Measurements from ENCODE around the gene DMBT1.

DMBT1 gene

DNA sequence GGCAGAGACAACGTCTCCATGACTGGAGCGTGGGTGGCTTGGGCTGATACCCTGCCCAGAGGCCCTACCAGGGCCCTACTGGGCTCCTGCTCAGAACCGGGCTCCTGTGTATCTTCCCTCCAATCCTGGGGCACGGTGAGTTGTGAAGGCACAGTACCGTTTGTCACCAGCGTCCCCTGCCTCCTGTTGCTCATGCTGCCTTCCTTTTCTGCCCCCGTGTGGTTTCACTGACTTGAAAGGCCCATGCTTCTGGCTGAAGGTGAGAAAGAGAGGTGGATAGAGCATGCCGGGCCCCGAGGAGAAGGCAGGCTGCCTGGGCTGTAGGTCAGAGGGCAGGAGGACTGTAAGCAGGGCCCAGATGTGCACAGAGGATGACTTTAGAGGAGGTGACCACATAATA lies 9.1 kb upstream of the DMBT1 start:
- DNase-seq (ENCODE audit: low read depth) = no peak
- TF ChIP-seq, protein P1, sequence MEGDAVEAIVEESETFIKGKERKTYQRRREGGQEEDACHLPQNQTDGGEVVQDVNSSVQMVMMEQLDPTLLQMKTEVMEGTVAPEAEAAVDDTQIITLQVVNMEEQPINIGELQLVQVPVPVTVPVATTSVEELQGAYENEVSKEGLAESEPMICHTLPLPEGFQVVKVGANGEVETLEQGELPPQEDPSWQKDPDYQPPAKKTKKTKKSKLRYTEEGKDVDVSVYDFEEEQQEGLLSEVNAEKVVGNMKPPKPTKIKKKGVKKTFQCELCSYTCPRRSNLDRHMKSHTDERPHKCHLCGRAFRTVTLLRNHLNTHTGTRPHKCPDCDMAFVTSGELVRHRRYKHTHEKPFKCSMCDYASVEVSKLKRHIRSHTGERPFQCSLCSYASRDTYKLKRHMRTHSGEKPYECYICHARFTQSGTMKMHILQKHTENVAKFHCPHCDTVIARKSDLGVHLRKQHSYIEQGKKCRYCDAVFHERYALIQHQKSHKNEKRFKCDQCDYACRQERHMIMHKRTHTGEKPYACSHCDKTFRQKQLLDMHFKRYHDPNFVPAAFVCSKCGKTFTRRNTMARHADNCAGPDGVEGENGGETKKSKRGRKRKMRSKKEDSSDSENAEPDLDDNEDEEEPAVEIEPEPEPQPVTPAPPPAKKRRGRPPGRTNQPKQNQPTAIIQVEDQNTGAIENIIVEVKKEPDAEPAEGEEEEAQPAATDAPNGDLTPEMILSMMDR (IDR thresholded peaks at IDR 0.05; ENCODE audit: low read length, missing control alignments) = no peak
- H3K4me3 ChIP-seq (replicated peaks; ENCODE audit: low read depth, low read length) = no peak overlapping the region

DNA sequence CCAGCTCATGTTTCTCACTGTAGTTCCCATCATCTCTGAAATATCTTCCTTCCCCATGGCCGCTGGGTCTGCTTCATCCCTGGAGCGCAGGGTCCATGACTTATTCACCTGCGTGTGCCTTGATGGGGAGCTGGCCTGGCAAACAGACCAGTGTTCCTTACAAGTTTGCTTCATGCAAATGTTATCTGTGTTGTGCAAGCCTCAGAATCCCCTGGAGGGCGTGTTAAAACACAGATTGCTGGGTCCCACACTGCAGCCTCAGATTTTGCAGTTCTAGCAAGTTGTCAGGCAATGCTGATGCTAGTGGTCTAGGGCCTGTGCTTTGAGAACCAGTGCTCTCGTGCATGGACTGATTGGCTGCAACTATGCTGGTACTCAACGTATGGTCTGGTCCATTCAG lies 7.2 kb upstream of the DMBT1 start:
- TF ChIP-seq, protein P1 (IDR thresholded peaks at IDR 0.05; ENCODE audit: low read length, missing control alignments) = no peak
- peak; percentile 15 for DNase-seq (ENCODE audit: low read depth)
- H3K4me3 ChIP-seq (replicated peaks; ENCODE audit: low read depth, low read length) = no peak overlapping the region

DNA sequence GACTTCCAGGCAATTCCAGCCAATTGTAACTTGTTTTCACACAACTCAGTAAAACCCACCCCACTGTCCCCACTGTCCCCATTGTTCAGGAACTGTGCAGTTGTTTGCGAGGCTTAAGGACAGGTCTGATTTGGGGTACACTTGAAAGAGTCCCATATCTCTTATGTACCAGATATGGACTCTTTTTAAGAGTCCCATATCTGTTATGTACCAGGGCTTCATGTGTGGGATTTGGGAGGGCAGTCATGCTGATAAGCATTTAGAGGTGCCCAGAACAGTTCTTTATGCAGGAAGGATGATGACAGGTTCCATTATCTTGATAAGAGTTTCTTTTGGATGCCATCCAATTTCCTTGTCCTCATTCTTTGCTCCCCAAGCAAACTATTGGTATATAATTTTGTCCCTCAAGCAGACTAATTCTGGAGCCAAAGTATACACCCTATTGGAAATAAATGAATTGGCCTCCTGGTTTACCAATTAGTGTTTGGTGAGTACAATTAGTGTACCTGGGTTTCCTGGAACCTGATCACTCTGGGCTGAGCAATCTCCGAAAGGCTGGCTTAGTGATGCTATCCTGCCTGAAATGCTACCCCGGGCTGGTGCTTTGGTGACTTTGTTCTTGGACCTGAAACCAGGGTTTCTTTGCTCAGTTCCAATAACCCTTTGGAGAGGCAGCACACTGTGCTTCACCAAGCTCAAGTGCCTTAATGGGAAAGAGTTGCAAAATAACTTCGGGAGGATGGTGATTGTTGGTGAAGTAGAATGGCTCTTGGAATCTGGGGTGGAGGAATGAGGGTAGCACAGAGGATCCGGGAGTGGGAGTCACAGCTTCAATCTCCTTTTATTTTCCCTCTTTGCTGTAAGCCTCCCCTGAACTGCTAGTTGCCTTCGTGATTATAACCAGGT lies 6.2 kb upstream of the DMBT1 start:
- DNase-seq (ENCODE audit: low read depth) = no peak
- H3K4me3 ChIP-seq (replicated peaks; ENCODE audit: low read depth, low read length) = no peak overlapping the region
- TF ChIP-seq, protein P1 (IDR thresholded peaks at IDR 0.05; ENCODE audit: low read length, missing control alignments) = no peak

DNA sequence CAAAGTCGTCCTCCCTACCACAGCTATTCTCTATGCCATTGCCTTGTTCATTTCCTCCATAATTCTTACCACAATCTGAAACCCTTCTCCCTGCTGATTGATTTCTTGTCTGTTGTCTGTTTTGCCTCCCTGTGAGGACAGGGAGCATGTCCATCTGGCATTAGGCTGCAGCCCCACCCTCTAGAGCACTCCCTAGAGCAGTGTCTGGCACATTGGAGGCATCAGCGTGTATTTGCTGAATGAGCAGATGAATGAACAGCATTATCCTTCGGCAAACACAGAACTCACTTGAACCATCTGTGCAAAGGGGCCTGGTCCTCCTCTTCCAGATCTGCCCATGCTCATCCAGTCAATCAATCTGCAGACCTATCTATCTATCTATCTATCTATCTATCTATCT lies 5.1 kb upstream of the DMBT1 start:
- no peak overlapping the region for H3K4me3 ChIP-seq (replicated peaks; ENCODE audit: low read depth, low read length)
- DNase-seq (ENCODE audit: low read depth) = no peak
- TF ChIP-seq, protein P1 (IDR thresholded peaks at IDR 0.05; ENCODE audit: low read length, missing control alignments) = no peak

DNA sequence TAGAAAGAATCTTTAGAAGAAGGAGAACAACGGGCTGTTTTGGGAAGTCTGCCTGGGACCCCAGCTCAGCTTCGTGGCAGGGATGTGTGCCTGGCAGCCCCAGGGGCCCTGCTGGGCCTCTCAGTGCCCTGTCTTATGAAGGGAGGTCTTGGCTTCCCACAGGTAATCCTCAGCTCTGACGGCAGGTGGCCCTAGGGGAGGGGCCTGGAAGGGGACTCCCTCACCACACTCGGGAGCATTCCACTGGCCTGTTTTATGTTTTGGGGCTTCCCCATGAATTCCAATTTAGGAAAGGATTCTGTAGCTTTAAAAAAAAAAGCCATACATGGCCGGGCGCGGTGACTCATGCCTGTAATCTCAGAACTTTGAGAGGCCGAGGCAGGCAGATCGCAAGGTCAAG lies 3.0 kb upstream of the DMBT1 start:
- no peak overlapping the region for H3K4me3 ChIP-seq (replicated peaks; ENCODE audit: low read depth, low read length)
- DNase-seq (ENCODE audit: low read depth) = no peak
- TF ChIP-seq, protein P1 (IDR thresholded peaks at IDR 0.05; ENCODE audit: low read length, missing control alignments) = no peak

DNA sequence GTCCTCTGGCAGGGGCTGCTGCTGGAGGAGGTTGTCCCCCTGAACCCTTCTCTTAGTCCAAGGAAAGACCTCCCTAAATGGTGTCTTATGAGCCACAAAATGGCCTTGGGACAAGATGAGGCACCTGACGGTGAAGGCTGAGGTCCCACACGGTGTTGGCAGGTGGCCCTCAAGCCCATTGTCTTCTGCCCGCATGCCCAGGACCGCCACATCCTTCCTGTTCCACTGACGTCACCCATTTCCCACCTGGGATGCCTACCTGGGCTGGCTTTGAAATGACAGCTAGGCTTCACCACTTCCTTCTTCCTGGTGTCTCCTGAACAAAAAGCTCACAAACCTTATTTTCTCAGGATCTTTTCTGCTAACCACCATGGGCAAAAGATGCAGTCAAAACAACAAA lies 2.1 kb upstream of the DMBT1 start:
- no peak for DNase-seq (ENCODE audit: low read depth)
- TF ChIP-seq, protein P1 (IDR thresholded peaks at IDR 0.05; ENCODE audit: low read length, missing control alignments) = no peak
- no peak overlapping the region for H3K4me3 ChIP-seq (replicated peaks; ENCODE audit: low read depth, low read length)

DNA sequence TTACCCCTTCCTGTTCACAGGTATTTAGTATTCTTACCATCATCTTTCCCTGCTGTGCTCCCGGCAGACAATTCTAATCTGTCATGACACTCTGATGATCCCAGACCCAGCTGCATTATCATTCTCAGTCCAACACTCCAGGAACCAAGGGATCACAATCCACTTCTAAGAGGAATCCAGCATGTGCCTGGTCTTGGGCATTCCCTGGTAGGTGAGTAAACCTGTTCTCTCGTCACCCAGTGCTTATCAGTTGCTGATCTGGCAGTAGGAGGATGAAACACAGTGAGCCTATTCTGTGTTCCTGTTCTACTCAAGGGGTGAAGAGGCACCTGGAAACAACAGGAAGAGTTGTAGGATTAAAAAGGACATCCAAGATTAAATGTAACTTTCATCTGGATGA lies 1.3 kb upstream of the DMBT1 start:
- DNase-seq (ENCODE audit: low read depth) = no peak
- no peak overlapping the region for H3K4me3 ChIP-seq (replicated peaks; ENCODE audit: low read depth, low read length)
- TF ChIP-seq, protein P1 (IDR thresholded peaks at IDR 0.05; ENCODE audit: low read length, missing control alignments) = no peak
